ENCODE measurements around the gene HOXA4. TPM values are rescaled to one million over a fixed set of nuclear protein-coding genes. Genes with fewer than 3 reads are reported as not detected.
A peak's percentile ranks its signal among the peaks of the same experiment; 100 is the strongest.

HOXA4 gene
- total and polyA plus RNA-seq, 9 donors, result 3.2 to 26.2 (median 22.6) TPM

GRCh38 chr7:27096768-27097514 is 33.6 kb downstream of the HOXA4 start:
- Histone ChIP-seq H3K36me3 (ENCODE audit: control insufficient read depth, insufficient read depth, low read length) (peaks cover 4% of the 10 kb centered on the region), H3K9me3 (replicated peaks; ENCODE audit: control insufficient read depth, low read depth, low read length) (no peaks in the 10 kb centered on the region), H3K4me1 (ENCODE audit: control insufficient read depth, insufficient read depth, low read length) (peaks cover 26% of the 10 kb centered on the region), H3K27ac (ENCODE audit: low read length) (peak overlapping the region; percentile 95), H3K4me3 (ENCODE audit: low read length) (peak overlapping the region; percentile 78), H3K27me3 (ENCODE audit: control insufficient read depth, insufficient read depth, low read length) (peaks cover 56% of the 10 kb centered on the region)
- WGBS (ENCODE audit: insufficient coverage), result 0% methylated on average over 11 of the region's 41 CpGs
- DNase-seq, result peak; percentile 88

DNA sequence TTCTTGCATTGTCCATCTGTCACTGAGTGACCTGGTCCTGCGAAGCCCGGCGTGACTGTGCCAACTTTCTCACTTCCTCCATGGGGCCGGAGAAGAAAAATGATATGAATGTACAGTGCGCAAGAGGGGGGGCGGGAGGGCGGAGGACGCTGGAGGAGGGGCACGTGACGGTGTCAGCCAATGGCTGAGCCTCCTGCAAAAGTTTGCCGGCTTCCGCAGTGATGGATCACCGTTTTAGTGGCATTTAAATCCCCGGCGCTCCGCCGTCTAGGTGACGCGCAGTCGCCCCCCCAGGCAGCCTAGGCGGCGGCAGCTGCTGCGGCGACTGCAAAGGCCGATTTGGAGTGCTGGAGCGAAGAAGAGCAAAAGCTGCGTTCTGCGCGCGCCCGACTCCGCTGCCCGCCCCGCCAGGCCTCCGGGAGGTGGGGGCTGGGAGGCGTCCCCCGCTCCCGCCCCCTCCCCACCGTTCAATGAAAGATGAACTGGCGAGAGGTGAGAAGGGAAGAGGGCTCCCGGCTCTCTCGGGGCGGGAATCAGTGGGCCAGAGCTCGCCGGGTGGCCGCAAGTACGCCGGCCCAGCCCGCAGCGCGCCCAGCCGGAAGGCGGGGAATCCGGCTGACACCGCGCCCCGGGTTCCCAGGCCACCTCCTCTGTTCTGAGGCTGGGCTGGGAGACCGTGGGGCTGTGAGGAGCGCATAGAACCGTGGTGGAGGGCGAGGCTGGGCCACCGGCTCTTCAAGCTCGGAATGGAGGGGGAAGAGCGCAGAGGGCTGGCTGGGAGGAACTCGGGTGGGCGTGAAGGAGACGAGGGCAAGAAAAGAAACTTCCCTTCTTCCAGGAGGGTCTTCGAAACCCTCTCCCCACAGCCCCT is 34.4 kb downstream of the HOXA4 start, which contains the start of gene HOXA1:
Gene HOXA1, minus strand, starts transcription at position 104 of the 871 bp plus-strand sequence. Its CDS starts 88 bp downstream, at position 16.
- H3K9me3 ChIP-seq (replicated peaks; ENCODE audit: control insufficient read depth, low read depth, low read length), result no peaks in the 10 kb centered on the region
- DNase-seq, result peak; percentile 91
- peaks cover 4% of the 10 kb centered on the region for H3K36me3 ChIP-seq (ENCODE audit: control insufficient read depth, insufficient read depth, low read length)
- WGBS (ENCODE audit: insufficient coverage), result 0% methylated on average over 49 of the region's 68 CpGs
- peaks cover 52% of the 10 kb centered on the region for H3K27me3 ChIP-seq (ENCODE audit: control insufficient read depth, insufficient read depth, low read length)
- H3K27ac ChIP-seq (ENCODE audit: low read length), result peak within 1 kb of the TSS; percentile 95
- H3K4me3 ChIP-seq (ENCODE audit: low read length), result peak within 1 kb of the TSS; percentile 78
- H3K4me1 ChIP-seq (ENCODE audit: control insufficient read depth, insufficient read depth, low read length), result peaks cover 24% of the 10 kb centered on the region

DNA sequence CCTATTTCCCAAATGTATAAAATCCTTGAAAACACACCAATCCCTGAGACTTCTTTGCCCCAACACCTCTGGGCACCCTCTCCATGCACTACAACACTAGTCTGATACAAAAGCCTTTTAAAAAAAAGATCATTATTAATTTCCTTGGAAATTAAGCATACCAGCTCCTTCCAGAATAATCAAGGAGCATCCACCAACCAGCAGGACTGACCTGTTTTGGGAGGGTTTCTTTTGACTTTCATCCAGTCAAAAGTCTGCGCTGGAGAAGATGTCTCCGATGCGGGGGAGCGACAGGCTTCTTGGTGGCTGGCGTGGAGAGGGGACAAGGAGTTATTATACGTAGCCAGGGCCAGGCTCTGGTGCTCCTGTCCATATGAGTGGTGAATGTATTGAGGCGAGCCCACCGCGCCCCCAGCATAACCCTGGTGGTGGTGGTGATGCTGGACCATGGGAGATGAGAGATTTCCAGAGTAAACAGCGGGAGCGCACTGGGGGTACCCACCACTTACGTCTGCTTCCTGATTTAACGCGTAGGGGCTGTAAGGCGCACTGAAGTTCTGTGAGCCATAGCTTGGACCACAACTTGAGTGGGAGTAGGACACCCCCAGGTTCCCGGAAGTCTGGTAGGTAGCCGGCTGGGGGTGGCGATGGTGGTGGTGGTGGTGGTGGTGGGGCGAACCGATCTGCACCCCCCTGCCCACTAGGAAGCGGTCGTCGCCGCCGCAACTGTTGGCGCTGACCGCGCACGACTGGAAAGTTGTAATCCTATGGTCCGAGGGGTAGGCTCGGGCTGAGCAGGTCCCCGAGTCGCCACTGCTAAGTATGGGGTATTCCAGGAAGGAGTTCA is 35.3 kb downstream of the HOXA4 start:
- no peaks in the 10 kb centered on the region for H3K36me3 ChIP-seq (ENCODE audit: control insufficient read depth, insufficient read depth, low read length)
- peaks cover 54% of the 10 kb centered on the region for H3K27me3 ChIP-seq (ENCODE audit: control insufficient read depth, insufficient read depth, low read length)
- H3K4me3 ChIP-seq (ENCODE audit: low read length), result peak overlapping the region; percentile 78
- no peak overlapping the region for H3K27ac ChIP-seq (ENCODE audit: low read length)
- H3K4me1 ChIP-seq (ENCODE audit: control insufficient read depth, insufficient read depth, low read length), result peaks cover 24% of the 10 kb centered on the region
- 10% methylated on average over 23 of the region's 33 CpGs for WGBS (ENCODE audit: insufficient coverage)
- no peak for DNase-seq
- H3K9me3 ChIP-seq (replicated peaks; ENCODE audit: control insufficient read depth, low read depth, low read length), result no peaks in the 10 kb centered on the region

DNA sequence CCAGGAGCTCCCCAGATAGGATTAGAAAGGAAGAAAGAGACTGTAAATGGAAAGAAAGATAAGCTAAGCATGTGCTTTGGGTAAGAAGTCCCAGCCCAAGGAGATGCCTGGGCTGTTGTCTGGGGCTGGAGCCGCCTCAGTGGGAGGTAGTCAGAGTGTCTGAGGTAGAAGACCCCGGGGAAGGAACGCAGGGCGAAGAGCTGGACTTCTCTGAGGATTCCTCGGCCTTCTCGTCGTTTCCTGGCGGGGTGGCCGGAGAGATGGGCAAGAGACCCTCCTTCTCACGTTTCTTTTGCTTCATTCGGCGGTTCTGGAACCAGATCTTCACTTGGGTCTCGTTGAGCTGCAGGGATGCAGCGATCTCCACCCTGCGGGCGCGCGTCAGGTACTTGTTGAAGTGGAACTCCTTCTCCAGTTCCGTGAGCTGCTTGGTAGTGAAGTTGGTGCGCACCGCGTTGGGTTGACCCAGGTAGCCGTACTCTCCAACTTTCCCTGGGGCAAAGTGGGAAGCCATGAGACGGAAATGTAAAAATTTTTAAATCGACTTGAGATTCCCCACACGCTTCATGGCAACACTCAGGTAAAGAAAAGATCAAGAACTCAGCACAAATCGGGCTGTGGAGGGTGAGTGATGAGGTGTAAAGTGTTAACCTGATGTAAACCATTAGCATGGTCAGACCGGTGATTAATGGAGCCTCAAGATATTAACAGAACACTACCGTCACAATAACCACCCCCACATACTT is 36.1 kb downstream of the HOXA4 start:
- 51% methylated on average over 18 of the region's 29 CpGs for WGBS (ENCODE audit: insufficient coverage)
- no peaks in the 10 kb centered on the region for H3K36me3 ChIP-seq (ENCODE audit: control insufficient read depth, insufficient read depth, low read length)
- DNase-seq, result no peak
- no peak overlapping the region for H3K27ac ChIP-seq (ENCODE audit: low read length)
- H3K4me3 ChIP-seq (ENCODE audit: low read length), result no peak overlapping the region
- peaks cover 61% of the 10 kb centered on the region for H3K27me3 ChIP-seq (ENCODE audit: control insufficient read depth, insufficient read depth, low read length)
- H3K4me1 ChIP-seq (ENCODE audit: control insufficient read depth, insufficient read depth, low read length), result peaks cover 24% of the 10 kb centered on the region
- no peaks in the 10 kb centered on the region for H3K9me3 ChIP-seq (replicated peaks; ENCODE audit: control insufficient read depth, low read depth, low read length)

DNA sequence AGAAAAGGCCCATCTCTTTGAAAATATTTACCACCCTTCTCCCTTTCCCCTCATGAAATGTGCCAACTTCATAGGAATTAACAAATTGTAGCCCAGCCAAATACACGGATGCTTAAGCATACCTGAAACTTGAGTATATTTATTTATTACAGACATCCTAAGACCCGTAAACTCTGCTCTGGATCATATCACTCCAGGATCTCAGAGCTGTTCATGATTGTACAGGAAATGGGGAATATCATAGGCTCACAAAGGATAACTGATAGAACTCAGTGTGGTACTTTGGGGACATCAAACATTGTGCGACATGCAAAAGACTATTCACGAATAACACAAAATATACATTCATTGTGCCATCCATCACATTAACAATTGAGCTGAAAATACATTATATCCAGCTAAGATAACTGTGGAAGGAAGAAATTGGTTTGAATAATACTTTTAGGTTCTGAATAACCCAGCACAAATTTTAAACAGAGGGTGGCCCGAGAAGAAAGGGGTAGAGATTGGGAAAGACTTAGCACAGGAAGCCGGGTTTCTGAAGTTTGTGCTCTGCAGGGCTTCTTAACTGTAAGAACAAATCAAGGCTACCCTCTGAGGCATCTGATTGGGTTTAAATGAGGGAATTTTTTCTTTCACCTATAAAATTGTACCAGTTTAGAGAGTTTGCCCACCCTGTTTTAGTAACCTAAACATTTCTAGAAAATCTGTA is 37.2 kb downstream of the HOXA4 start:
- Histone ChIP-seq H3K9me3 (replicated peaks; ENCODE audit: control insufficient read depth, low read depth, low read length) (no peaks in the 10 kb centered on the region), H3K4me1 (ENCODE audit: control insufficient read depth, insufficient read depth, low read length) (peaks cover 18% of the 10 kb centered on the region), H3K27me3 (ENCODE audit: control insufficient read depth, insufficient read depth, low read length) (peaks cover 60% of the 10 kb centered on the region), H3K27ac (ENCODE audit: low read length) (no peak overlapping the region), H3K4me3 (ENCODE audit: low read length) (no peak overlapping the region), H3K36me3 (ENCODE audit: control insufficient read depth, insufficient read depth, low read length) (no peaks in the 10 kb centered on the region)
- DNase-seq, result no peak
- WGBS (ENCODE audit: insufficient coverage), result no CpG with 5 or more reads among the region's 6 CpGs

- H3K4me3 ChIP-seq (ENCODE audit: low read length), result no peak overlapping the region
- H3K36me3 ChIP-seq (ENCODE audit: control insufficient read depth, insufficient read depth, low read length), result no peaks in the 10 kb centered on the region
- peaks cover 60% of the 10 kb centered on the region for H3K27me3 ChIP-seq (ENCODE audit: control insufficient read depth, insufficient read depth, low read length)
- H3K27ac ChIP-seq (ENCODE audit: low read length), result no peak overlapping the region
- WGBS (ENCODE audit: insufficient coverage), result no CpG with 5 or more reads among the region's 1 CpG
- DNase-seq, result no peak
- H3K4me1 ChIP-seq (ENCODE audit: control insufficient read depth, insufficient read depth, low read length), result peaks cover 17% of the 10 kb centered on the region
- no peaks in the 10 kb centered on the region for H3K9me3 ChIP-seq (replicated peaks; ENCODE audit: control insufficient read depth, low read depth, low read length)
Observed at GRCh38 chr7:27092819-27093110, 37.8 kb downstream of the HOXA4 start.

DNA sequence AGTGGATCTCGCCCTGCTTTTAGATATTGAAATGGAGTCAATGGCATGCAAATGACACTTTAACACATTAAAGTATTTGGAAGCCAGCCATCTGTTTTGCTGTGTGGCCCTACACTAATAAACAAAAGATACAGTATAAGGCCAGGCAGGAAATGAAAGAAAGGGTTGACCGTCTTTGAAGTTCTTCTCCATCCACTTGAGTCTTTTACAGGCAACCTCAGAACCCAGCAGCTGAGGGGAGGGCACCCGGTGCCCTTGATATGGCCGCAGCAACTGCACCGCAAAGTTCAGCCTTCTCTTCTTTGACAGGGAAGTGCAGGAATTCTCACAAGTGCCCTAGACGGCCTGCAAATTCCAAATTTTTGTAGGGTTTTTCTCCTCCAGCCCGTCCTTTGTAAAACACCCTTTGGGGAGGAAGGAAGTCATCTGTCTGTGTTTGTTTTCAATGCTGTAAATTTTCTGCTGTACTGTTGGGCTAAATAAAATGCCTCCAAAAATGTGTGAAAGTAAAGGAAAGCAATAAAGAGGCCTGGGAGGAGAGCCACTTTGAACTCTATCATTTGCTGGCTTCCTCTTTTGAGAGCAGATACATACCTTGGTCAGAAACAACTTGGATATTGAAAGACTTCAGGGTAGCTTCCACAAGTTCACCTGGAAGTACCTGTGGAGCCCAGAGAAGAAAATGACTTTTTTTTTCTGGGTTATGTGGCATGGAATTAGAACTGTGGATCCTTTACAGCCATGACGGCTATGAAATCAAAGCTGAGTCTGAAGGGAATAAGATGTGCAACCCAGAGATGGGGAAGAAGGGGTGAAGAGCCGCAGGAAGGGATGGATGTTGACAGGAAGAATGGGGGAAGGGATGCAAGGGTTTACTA is 38.4 kb downstream of the HOXA4 start:
- H3K9me3 ChIP-seq (replicated peaks; ENCODE audit: control insufficient read depth, low read depth, low read length), result no peaks in the 10 kb centered on the region
- H3K4me1 ChIP-seq (ENCODE audit: control insufficient read depth, insufficient read depth, low read length), result peaks cover 13% of the 10 kb centered on the region
- no peak overlapping the region for H3K27ac ChIP-seq (ENCODE audit: low read length)
- H3K4me3 ChIP-seq (ENCODE audit: low read length), result no peak overlapping the region
- WGBS (ENCODE audit: insufficient coverage), result 56% methylated on average over 5 of the region's 9 CpGs
- peaks cover 65% of the 10 kb centered on the region for H3K27me3 ChIP-seq (ENCODE audit: control insufficient read depth, insufficient read depth, low read length)
- no peak for DNase-seq
- no peaks in the 10 kb centered on the region for H3K36me3 ChIP-seq (ENCODE audit: control insufficient read depth, insufficient read depth, low read length)

DNA sequence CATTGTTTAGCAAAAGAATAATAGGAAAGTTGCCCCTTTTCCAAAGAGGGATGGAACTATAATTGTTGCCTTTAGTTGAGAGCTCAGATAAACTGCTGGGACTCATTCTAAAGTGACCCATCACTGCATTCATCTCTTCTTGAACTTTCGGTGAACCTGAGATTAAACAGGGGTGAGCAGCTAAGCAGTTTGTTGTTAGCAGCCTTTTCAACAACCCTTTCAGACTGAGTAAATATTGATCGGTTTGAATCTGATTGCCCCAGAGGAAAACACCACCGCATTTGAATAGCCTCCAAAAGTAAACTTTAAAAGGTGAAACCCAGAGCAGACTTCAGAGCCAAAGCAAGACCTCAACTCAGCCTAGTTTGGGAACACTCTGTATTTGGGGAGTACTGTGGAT is 39.5 kb downstream of the HOXA4 start:
- no CpG with 5 or more reads among the region's 3 CpGs for WGBS (ENCODE audit: insufficient coverage)
- Histone ChIP-seq H3K36me3 (ENCODE audit: control insufficient read depth, insufficient read depth, low read length) (no peaks in the 10 kb centered on the region), H3K4me1 (ENCODE audit: control insufficient read depth, insufficient read depth, low read length) (peaks cover 12% of the 10 kb centered on the region), H3K4me3 (ENCODE audit: low read length) (no peak overlapping the region), H3K27me3 (ENCODE audit: control insufficient read depth, insufficient read depth, low read length) (peaks cover 65% of the 10 kb centered on the region), H3K27ac (ENCODE audit: low read length) (no peak overlapping the region), H3K9me3 (replicated peaks; ENCODE audit: control insufficient read depth, low read depth, low read length) (no peaks in the 10 kb centered on the region)
- DNase-seq, result no peak
